Measurements from ENCODE around the gene C1QTNF8.

DNA sequence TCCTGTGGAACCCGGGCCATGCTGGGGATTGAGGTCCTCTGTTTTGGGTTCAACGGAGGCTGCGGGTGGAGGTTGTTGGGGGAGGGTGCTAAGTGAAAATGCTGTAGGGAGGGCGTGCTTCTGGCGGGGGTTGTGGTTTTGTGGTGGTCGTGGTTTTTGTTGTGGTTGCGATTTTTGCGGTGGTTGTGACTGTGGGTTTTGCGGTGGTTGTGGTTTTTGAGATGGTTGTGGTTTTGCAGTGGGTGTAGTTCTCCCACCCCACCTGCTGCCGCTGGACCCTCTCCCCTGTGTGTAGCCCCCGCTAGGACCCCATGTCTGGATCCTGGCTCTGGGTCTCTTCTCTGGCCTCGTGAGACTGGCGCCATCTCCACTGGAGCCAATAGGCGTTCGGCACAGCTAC is 28.4 kb downstream of the C1QTNF8 start:
- TF ChIP-seq, protein P1, sequence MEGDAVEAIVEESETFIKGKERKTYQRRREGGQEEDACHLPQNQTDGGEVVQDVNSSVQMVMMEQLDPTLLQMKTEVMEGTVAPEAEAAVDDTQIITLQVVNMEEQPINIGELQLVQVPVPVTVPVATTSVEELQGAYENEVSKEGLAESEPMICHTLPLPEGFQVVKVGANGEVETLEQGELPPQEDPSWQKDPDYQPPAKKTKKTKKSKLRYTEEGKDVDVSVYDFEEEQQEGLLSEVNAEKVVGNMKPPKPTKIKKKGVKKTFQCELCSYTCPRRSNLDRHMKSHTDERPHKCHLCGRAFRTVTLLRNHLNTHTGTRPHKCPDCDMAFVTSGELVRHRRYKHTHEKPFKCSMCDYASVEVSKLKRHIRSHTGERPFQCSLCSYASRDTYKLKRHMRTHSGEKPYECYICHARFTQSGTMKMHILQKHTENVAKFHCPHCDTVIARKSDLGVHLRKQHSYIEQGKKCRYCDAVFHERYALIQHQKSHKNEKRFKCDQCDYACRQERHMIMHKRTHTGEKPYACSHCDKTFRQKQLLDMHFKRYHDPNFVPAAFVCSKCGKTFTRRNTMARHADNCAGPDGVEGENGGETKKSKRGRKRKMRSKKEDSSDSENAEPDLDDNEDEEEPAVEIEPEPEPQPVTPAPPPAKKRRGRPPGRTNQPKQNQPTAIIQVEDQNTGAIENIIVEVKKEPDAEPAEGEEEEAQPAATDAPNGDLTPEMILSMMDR (conservative IDR thresholded peaks at IDR 0.05; ENCODE audit: low read length) = no peak
- no peak for TF ChIP-seq EZH2phosphoT487 (IDR thresholded peaks at IDR 0.05; ENCODE audit: borderline replicate concordance, low read depth, low read length)
